Sigmoid colon (tissue), 7 donors: Measurements from ENCODE around the gene GKN1. TPM values are rescaled to one million over a fixed set of nuclear protein-coding genes. Genes with fewer than 3 reads are reported as not detected.
A peak's percentile ranks its signal among the peaks of the same experiment; 100 is the strongest.

Experiments
- DNase-seq: peaks from one replicate; pipeline ENCODE4 v3.0.0-alpha.2; 2019
- H3K27ac ChIP-seq, 4 donors: fragments of 200-600 bp; sonication (generic); one replicate each; pipeline ENCODE4 v1.5.1; 2016 to 2019; ENCODE audit warnings: mild to moderate bottlenecking in 1 of 4
- H3K27me3 ChIP-seq, 3 donors: fragments of 200-600 bp; sonication (generic); one replicate each; pipeline ENCODE4 v1.5.1; 2019; ENCODE audit warnings: mild to moderate bottlenecking in 1 of 3
- H3K36me3 ChIP-seq, 4 donors: fragments of 200-600 bp; sonication (generic); one replicate each; pipeline ENCODE4 v1.5.1; 2016 to 2019
- H3K4me1 ChIP-seq, 4 donors: fragments of 200-600 bp; sonication (generic); one replicate each; pipeline ENCODE4 v1.5.1; 2017 to 2019
- H3K4me3 ChIP-seq, 4 donors: fragments of 200-600 bp; sonication (generic); one replicate each; pipeline ENCODE4 v1.5.1; 2017 to 2019; ENCODE audit warnings: mild to moderate bottlenecking in 2 of 4, moderate library complexity in 1 of 4
- H3K9me3 ChIP-seq, 4 donors: fragments of 200-600 bp in 3 of 4; sonication (generic) in 3 of 4; one replicate each; pipeline versions ENCODE4 v1.5.1 to v1.6.1; 2013 to 2019
- EP300 ChIP-seq, 4 donors: sonication (generic); formaldehyde crosslinking; IDR thresholded peaks; one replicate each; pipeline ENCODE4 v1.6.1; 2017; ENCODE audit warnings: antibody characterized with exemption in 4 of 4
- POLR2A ChIP-seq, 2 donors: fragments of 450-650 bp; IDR thresholded peaks; one replicate each; pipeline ENCODE4 v1.6.1; 2016; ENCODE audit warnings: antibody characterized with exemption in 2 of 2, mild to moderate bottlenecking in 2 of 2, moderate library complexity in 2 of 2
- POLR2AphosphoS5 ChIP-seq, 4 donors: sonication (generic); formaldehyde crosslinking; IDR thresholded peaks; one replicate each; pipeline ENCODE4 v1.6.1; 2017; ENCODE audit warnings: antibody characterized with exemption in 4 of 4
- WGBS, 2 donors: extraction: QIAGEN DNeasy Blood & Tissue Kit; methylation state at CpG; one replicate each; pipeline ENCODE4 v1.1.7; 2013; 5-methylcytosine and 5-hydroxymethylcytosine counted together
- intact Hi-C: fragments of 100-400 bp; cut with DNase I; formaldehyde crosslinking; loops from one replicate; pipeline ENCODE4 v1.15.1; 2023
- polyA plus RNA-seq, 3 donors: library from polyadenylated mRNA; stranded (reverse); fragments of 200-250 nt; gene quantifications; one replicate each; pipeline ENCODE4 v1.2.3, GENCODE V29; 2013
- total RNA-seq, 4 donors: library from RNA; depleted of rRNA; stranded (reverse); fragments of >200 nt; gene quantifications; one replicate each; pipeline ENCODE4 v1.1.0, GENCODE V29; 2016
- TF ChIP-seq, protein P1 (sequence below), 4 experiments: fragments of 450-650 bp in 3 of 4; fragments of 200-600 bp in 1 of 4; IDR thresholded peaks; one replicate each; pipeline ENCODE4 v1.5.1; 2016 to 2019; ENCODE audit warnings: antibody characterized with exemption in 4 of 4, mild to moderate bottlenecking in 3 of 4, moderate library complexity in 2 of 4
- donor health status: healthy with polysubstance abuse.
- donor health status: Bipolar disorder and iron deficiency.
- donor health status: healthy.

The GKN1 gene
- total and polyA plus RNA-seq, 7 donors, result 78.7 TPM; not detected in 6

DNA sequence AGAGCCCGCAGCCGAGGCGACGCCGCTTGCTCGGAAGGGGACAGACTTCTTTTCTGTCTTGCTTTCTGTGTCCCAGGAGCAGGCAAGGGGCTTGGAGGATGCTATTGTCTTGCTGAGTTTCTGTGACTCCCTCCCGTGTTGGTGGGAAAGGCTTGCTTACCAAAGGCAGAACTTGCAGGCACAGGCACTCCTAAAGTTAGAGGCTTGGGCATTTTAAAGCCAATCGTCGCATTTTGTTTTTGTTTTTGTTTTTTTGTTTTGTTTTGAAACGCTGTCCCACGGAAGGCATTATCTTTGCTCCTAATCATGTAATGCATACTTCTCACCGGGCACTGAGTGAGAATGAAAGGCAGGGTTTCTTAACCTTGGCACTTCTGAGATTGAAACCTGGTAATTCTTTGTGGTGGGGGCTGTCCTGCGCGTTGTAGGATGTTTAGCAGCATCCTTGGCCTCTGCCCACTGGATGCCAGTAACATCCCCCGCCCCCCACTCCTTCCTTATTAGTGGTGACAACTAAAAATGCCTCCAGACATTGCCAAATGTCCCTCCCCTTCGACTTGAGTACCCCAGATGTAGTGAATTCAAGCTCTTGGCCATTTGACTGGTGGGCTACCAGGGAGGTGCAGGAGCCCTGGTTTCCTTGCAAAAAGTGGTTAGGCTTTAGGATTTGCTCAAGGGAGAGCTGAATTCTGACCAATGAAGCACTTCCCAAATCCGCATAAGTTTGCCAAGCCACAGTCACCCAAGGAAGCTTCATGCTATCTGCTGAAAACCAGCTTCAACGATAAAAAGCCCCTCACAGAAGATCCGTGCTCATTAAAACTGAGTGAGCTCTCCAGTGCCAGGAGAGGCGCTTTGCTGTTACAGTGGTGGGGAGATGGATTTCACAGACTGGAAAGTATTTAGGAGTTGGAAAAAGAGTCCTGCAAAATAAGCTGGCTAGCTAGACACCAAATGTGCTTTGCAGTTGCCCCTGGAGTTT is 39.7 kb downstream of the GKN1 start:
- Histone ChIP-seq H3K27ac (peak overlapping the region; percentile 80 to 94 (median 92)), H3K9me3 (no peaks in the 10 kb centered on the region), H3K4me3 (peak overlapping the region; percentile 71 to 94 (median 88)), H3K36me3 (no peaks in the 10 kb centered on the region), H3K27me3 (no peaks in the 10 kb centered on the region), H3K4me1 (peaks cover 0 to 61% (median 37%) of the 10 kb centered on the region in 4 donors)
- intact Hi-C loops, result loop anchor here (1.0 to 10.0 kb wide), 6 partner anchors 69 to 423 kb away; partner anchors contain the start of genes GFPT1 and NFU1
- 4 to 7% methylated on average over 20 of the region's 20 CpGs for WGBS, 2 donors
- no peak for DNase-seq
- TF ChIP-seq, protein P1, sequence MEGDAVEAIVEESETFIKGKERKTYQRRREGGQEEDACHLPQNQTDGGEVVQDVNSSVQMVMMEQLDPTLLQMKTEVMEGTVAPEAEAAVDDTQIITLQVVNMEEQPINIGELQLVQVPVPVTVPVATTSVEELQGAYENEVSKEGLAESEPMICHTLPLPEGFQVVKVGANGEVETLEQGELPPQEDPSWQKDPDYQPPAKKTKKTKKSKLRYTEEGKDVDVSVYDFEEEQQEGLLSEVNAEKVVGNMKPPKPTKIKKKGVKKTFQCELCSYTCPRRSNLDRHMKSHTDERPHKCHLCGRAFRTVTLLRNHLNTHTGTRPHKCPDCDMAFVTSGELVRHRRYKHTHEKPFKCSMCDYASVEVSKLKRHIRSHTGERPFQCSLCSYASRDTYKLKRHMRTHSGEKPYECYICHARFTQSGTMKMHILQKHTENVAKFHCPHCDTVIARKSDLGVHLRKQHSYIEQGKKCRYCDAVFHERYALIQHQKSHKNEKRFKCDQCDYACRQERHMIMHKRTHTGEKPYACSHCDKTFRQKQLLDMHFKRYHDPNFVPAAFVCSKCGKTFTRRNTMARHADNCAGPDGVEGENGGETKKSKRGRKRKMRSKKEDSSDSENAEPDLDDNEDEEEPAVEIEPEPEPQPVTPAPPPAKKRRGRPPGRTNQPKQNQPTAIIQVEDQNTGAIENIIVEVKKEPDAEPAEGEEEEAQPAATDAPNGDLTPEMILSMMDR (IDR thresholded peaks at IDR 0.05), result peak in 1 of 4 experiments; percentile 17
- TF ChIP-seq POLR2A (IDR thresholded peaks at IDR 0.05) (no peak), POLR2AphosphoS5 (IDR thresholded peaks at IDR 0.05) (no peak), EP300 (IDR thresholded peaks at IDR 0.05) (no peak)

DNA sequence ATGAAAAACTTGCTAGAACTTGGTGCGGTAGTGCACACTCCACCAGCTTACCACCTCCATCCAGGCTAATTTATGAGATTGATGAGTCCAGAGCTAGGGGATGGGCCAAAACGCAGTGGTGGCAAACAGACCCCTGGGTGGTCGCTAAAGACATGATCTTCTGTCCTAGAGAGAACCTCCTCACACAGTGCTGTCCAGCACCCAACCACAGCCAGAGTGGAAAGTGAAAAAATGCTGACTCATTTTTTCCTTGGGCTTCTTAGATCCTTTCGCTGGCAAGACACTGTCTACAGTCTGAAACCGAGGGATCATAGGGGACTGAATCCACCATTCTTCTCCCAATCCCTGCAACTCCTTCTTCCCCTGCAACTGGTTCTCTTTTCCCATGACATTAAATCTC is 42.6 kb downstream of the GKN1 start:
- Histone ChIP-seq H3K4me1 (peaks cover 0 to 90% (median 57%) of the 10 kb centered on the region in 4 donors), H3K9me3 (no peaks in the 10 kb centered on the region), H3K36me3 (no peaks in the 10 kb centered on the region), H3K27me3 (no peaks in the 10 kb centered on the region), H3K27ac (peak overlapping the region in 3 of 4 donors; percentile 20 to 60 (median 48)), H3K4me3 (no peak overlapping the region)
- intact Hi-C loops, result loop anchor here (10.0 kb wide), 3 partner anchors 72 to 158 kb away; no protein-coding TSS in a partner anchor
- DNase-seq, result peak; percentile 39
- 64 to 68% methylated on average over 5 of the region's 5 CpGs for WGBS, 2 donors
- no peak for TF ChIP-seq EP300 (IDR thresholded peaks at IDR 0.05)

DNA sequence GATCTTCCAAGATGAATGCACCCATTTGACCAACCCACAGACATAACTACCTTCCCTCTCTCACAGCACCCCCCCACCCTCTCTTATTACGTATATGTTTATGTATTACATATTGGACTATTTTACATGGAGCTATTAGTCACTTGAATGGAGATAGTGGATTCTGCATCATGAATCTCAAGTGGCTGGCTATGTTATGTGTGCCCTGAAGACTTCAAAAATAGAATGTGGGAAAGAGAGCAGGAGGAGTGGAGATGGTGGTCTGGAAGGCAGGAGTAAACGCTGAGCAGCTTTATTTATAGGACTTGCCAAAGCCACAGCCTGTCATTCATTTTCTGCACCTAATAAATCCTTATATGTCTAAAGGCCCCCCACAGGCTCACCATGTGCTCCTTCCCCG is 43.4 kb downstream of the GKN1 start:
- Histone ChIP-seq H3K9me3 (no peaks in the 10 kb centered on the region), H3K4me1 (peaks cover 0 to 83% (median 51%) of the 10 kb centered on the region in 4 donors), H3K4me3 (no peak overlapping the region), H3K36me3 (no peaks in the 10 kb centered on the region), H3K27ac (peak overlapping the region in 1 of 4 donors; percentile 60), H3K27me3 (no peaks in the 10 kb centered on the region)
- TF ChIP-seq EP300 (IDR thresholded peaks at IDR 0.05) (no peak), POLR2A (IDR thresholded peaks at IDR 0.05) (no peak)
- intact Hi-C loops, result loop anchor here (10.0 kb wide), 3 partner anchors 73 to 157 kb away; no protein-coding TSS in a partner anchor
- DNase-seq, result no peak
- whole genome bisulfite sequencing, 2 donors, result 66 to 81% methylated on average over 3 of the region's 3 CpGs

DNA sequence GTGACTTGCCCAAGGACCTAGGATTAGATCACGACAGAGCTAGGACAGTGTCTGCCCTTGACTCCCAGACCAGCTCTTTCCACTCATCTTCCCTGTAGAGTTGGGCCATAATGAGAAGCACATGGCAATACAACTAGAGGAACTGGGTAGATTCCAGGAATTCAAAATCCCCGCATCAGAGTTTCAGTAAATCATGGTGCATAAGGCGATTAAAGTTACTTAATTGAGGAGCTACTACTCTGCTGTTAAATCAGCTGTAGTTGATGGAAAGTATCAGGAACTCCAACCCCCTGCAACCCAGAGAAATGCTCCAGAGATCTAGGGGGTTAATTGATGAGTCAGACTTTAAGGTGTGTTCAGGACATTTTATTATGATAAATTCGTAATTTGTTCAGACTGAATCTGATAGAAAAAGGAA is 44.3 kb downstream of the GKN1 start:
- intact Hi-C loops, result loop anchor here (10.0 kb wide), 3 partner anchors 74 to 156 kb away; no protein-coding TSS in a partner anchor
- no peak overlapping the region for H3K27ac ChIP-seq
- no peak for TF ChIP-seq EP300 (IDR thresholded peaks at IDR 0.05)
- no peak for TF ChIP-seq POLR2AphosphoS5 (IDR thresholded peaks at IDR 0.05)
- peaks cover 0 to 86% (median 54%) of the 10 kb centered on the region in 4 donors for H3K4me1 ChIP-seq
- no peak for DNase-seq
- no peak overlapping the region for H3K4me3 ChIP-seq
- no peaks in the 10 kb centered on the region for H3K36me3 ChIP-seq
- 65 to 78% methylated on average over 4 of the region's 4 CpGs for WGBS, 2 donors
- no peaks in the 10 kb centered on the region for H3K27me3 ChIP-seq
- H3K9me3 ChIP-seq, result no peaks in the 10 kb centered on the region

DNA sequence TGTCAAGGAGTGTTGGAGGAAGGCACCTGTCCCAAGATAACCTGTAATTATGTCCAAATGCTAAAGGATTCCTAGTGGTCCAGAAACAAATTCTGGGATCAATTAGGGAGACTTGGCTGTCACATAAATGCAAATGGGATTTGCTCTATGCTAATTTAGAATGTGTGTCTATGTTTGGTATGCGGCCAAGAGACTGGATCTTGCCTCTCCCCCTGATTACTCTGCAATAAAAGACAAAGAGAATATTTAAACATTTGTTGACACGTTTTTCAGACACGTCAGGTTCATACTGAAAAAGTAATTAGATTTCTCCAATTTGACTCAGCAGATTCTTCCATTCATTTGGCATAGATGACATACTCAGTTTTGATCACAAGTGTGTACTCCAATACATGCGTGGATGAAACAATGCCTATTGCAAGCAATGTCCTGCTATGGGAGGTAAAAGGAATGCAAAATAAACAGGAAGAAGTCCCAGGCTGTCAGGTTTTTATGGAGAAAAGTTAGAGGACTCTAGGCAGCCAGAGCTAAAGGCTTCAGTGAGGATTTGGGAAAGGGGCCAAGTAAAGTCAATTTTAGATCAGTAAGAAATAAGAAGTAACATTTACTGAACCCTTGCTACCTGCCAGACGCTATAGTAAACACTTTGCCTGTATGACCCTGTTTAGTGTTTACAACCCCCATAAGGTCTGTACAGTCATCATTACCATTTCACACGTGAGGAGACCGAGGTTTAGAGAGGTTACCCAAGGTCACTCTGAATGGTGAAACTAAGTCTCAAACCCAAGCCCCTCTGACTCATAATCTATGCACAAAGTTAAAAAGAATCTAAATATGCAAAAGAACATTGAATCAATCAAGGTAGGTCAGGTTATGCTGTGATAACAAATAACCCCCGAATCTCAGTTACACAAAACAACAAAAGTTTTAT is 46.3 kb downstream of the GKN1 start:
- Histone ChIP-seq H3K36me3 (no peaks in the 10 kb centered on the region), H3K4me3 (no peak overlapping the region), H3K27me3 (no peaks in the 10 kb centered on the region), H3K4me1 (peaks cover 0 to 78% (median 43%) of the 10 kb centered on the region in 4 donors), H3K9me3 (no peaks in the 10 kb centered on the region), H3K27ac (no peak overlapping the region)
- 12 to 59% methylated on average over 8 of the region's 8 CpGs for WGBS, 2 donors
- no peak for DNase-seq
- intact Hi-C loops, result no loop called here
- TF ChIP-seq, protein P1 (IDR thresholded peaks at IDR 0.05), result no peak
- TF ChIP-seq EP300 (IDR thresholded peaks at IDR 0.05) (no peak), POLR2A (IDR thresholded peaks at IDR 0.05) (no peak), POLR2AphosphoS5 (IDR thresholded peaks at IDR 0.05) (no peak)
